Subcutaneous abdominal adipose tissue (tissue), 5 donors: ENCODE measurements around the gene TRPV5.

Source experiments
- H3K27ac ChIP-seq: one replicate; pipeline ENCODE4 v1.7.0; 2013; ENCODE audit warnings: low read depth, mild to moderate bottlenecking, inconsistent platforms, low read length, moderate library complexity
- H3K27me3 ChIP-seq, 5 donors: one replicate each; pipeline ENCODE4 v1.7.0; 2013; ENCODE audit warnings: low read length in 5 of 5, inconsistent platforms in 1 of 5; ENCODE audit not compliant: control insufficient read depth in 5 of 5, insufficient read depth in 4 of 5
- H3K36me3 ChIP-seq, 5 donors: one replicate each; pipeline ENCODE4 v1.7.0; 2013; ENCODE audit warnings: low read length in 5 of 5; ENCODE audit not compliant: control insufficient read depth in 5 of 5, insufficient read depth in 5 of 5
- H3K4me1 ChIP-seq, 5 donors: one replicate each; pipeline ENCODE4 v1.7.0; 2013; ENCODE audit warnings: low read length in 5 of 5, mild to moderate bottlenecking in 3 of 5, moderate library complexity in 1 of 5; ENCODE audit not compliant: control insufficient read depth in 5 of 5, insufficient read depth in 5 of 5
- H3K4me3 ChIP-seq, 5 donors: one replicate each; pipeline ENCODE4 v1.7.0; 2013; ENCODE audit warnings: low read length in 5 of 5, low read depth in 1 of 5
- H3K9ac ChIP-seq, 5 donors: one replicate each; pipeline ENCODE4 v1.7.0; 2013; ENCODE audit warnings: low read length in 5 of 5, mild to moderate bottlenecking in 4 of 5, moderate library complexity in 3 of 5
- H3K9me3 ChIP-seq, 5 donors: one replicate each; pipeline ENCODE4 v1.7.0; 2013; ENCODE audit warnings: low read length in 5 of 5; ENCODE audit not compliant: control insufficient read depth in 5 of 5
- donor health status: healthy.
- donor health status: healthy.
- donor health status: healthy.
- donor health status: healthy.
- donor health status: healthy.

The TRPV5 gene

GRCh38 chr7:142862351-142862750, 71.2 kb downstream of the TRPV5 start:
- Histone ChIP-seq H3K9me3 (no peaks in the 10 kb centered on the region), H3K27me3 (no peaks in the 10 kb centered on the region), H3K4me1 (peaks cover 0 to 10% (median 0%) of the 10 kb centered on the region in 5 donors), H3K36me3 (peaks cover 0 to 18% (median 11%) of the 10 kb centered on the region in 5 donors), H3K27ac (no peak overlapping the region), H3K9ac (no peak overlapping the region), H3K4me3 (no peak overlapping the region)

- Histone ChIP-seq H3K4me3 (no peak overlapping the region), H3K9ac (no peak overlapping the region), H3K9me3 (no peaks in the 10 kb centered on the region), H3K27me3 (no peaks in the 10 kb centered on the region), H3K4me1 (peaks cover 0 to 13% (median 5%) of the 10 kb centered on the region in 5 donors), H3K27ac (no peak overlapping the region), H3K36me3 (peaks cover 0 to 17% (median 11%) of the 10 kb centered on the region in 5 donors)
These were observed 72.6 kb downstream of the TRPV5 start for GRCh38 chr7:142860968-142861367.

GRCh38 chr7:142859829-142860228, 73.7 kb downstream of the TRPV5 start:
- Histone ChIP-seq H3K27me3 (no peaks in the 10 kb centered on the region), H3K9me3 (no peaks in the 10 kb centered on the region), H3K4me1 (peaks cover 3 to 18% (median 15%) of the 10 kb centered on the region in 5 donors), H3K36me3 (peaks cover 0 to 17% (median 11%) of the 10 kb centered on the region in 5 donors), H3K9ac (no peak overlapping the region), H3K27ac (no peak overlapping the region), H3K4me3 (no peak overlapping the region)

- Histone ChIP-seq H3K27ac (no peak overlapping the region), H3K27me3 (no peaks in the 10 kb centered on the region), H3K4me3 (no peak overlapping the region), H3K9me3 (no peaks in the 10 kb centered on the region), H3K36me3 (peaks cover 0 to 17% (median 10%) of the 10 kb centered on the region in 5 donors), H3K9ac (no peak overlapping the region), H3K4me1 (peaks cover 3 to 19% (median 15%) of the 10 kb centered on the region in 5 donors)
These were observed 74.1 kb downstream of the TRPV5 start for GRCh38 chr7:142859411-142859810.
